C4-2B (cell line): ENCODE results near the gene RAB31.

Source experiments
- H3K27ac ChIP-seq: fragments of 450-650 bp; 2 replicates; pipeline ENCODE4 v1.5.1; 2017
- CTCF ChIP-seq: fragments of 450-650 bp; conservative IDR thresholded peaks from 2 replicates; pipeline ENCODE4 v1.5.1; 2017; ENCODE audit warnings: mild to moderate bottlenecking
- ZFX ChIP-seq: fragments of 450-650 bp; IDR thresholded peaks from 2 replicates; pipeline ENCODE4 v1.6.1; 2017

Gene RAB31

DNA sequence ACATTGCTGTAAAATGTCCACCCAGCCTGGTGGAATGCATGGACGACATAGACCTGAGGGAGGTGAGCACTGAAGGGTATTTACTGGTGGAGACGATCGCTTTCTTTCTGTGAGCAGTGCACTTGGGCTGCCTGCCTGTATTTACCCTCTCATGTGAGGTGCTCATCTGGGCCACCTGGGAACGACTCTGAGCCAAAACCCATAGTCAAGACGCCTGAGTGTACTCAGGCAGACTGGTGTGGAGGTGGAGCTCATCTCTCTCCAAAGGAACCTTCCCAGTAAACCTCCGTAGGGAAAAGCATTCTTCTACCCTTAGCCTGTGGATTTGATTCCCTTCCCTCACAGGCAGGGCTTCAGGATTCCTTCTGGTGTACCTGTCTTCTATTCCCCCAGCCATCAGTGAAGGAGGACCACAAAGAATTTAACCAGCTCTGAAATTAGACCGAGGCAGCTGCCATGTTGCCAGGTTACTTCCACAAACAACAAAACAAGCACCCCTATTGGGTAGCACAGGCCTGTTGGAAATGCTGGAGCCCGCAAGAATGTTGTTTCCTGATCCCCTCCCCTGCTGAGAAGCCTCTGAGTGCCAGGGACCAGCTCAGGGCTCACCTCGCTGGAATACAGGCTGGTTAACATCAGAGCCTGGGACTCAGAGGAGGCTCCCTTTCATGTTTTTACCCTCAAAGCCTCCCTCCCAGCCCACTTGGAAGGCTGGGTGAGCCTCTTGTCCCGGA, 130.2 kb downstream of the RAB31 start:
- no peak overlapping the region for H3K27ac ChIP-seq

GRCh38 chr18:9839211-9839610, 131.1 kb downstream of the RAB31 start:
- TF ChIP-seq ZFX = no peak
- no peak for TF ChIP-seq CTCF
- H3K27ac ChIP-seq = no peak overlapping the region

More for the DNA sequence above, 130.2 kb downstream of the RAB31 start:
- TF ChIP-seq CTCF (no peak), ZFX (no peak)

DNA sequence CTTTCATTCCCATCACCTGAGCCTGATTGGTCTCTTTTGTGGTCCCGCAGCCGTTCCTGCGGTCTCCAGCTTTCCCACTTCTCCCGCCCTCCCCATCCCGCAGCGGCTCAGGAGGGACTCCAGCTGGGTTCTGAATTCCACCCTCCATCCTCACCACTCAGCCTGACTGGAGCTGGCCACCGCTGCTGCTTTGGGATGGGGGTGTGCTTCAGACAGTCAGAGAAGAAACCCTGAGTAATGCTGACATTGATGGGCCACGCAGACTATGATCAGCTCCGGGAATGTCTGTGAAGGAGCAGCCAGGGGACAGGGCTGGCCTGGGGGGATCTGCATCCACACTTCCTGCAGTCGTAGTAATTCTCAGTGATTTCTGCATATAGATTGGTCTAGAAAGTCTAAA, 131.8 kb downstream of the RAB31 start:
- no peak for TF ChIP-seq CTCF
- TF ChIP-seq ZFX = no peak
- H3K27ac ChIP-seq = no peak overlapping the region

GRCh38 chr18:9841752-9842151, 133.7 kb downstream of the RAB31 start:
- H3K27ac ChIP-seq = no peak overlapping the region

DNA sequence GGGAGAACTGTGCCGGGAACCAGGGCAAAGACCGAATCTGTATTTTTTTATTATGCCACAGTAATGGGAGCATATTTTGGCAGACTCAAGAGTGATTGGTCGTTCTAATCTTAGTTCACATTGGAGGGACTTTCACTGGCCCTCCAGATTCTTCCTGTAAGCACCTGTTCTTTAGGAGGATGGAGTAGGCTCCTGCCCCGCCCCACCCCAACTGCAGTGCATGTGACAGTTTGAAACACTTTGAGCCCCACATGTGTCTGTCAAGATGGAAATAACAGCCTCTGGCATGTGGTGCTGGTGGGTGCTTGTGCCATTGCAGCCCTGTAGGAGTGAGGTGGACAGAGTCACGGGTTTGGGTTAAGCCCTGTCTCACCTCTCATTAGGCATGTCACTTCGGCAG, 134.3 kb downstream of the RAB31 start:
- H3K27ac ChIP-seq = no peak overlapping the region
- TF ChIP-seq ZFX = no peak
- TF ChIP-seq CTCF = no peak

More at GRCh38 chr18:9841752-9842151, 133.7 kb downstream of the RAB31 start:
- TF ChIP-seq ZFX = no peak
- no peak for TF ChIP-seq CTCF

GRCh38 chr18:9845256-9845655, 137.2 kb downstream of the RAB31 start:
- no peak overlapping the region for H3K27ac ChIP-seq
- TF ChIP-seq CTCF (no peak), ZFX (no peak)

DNA sequence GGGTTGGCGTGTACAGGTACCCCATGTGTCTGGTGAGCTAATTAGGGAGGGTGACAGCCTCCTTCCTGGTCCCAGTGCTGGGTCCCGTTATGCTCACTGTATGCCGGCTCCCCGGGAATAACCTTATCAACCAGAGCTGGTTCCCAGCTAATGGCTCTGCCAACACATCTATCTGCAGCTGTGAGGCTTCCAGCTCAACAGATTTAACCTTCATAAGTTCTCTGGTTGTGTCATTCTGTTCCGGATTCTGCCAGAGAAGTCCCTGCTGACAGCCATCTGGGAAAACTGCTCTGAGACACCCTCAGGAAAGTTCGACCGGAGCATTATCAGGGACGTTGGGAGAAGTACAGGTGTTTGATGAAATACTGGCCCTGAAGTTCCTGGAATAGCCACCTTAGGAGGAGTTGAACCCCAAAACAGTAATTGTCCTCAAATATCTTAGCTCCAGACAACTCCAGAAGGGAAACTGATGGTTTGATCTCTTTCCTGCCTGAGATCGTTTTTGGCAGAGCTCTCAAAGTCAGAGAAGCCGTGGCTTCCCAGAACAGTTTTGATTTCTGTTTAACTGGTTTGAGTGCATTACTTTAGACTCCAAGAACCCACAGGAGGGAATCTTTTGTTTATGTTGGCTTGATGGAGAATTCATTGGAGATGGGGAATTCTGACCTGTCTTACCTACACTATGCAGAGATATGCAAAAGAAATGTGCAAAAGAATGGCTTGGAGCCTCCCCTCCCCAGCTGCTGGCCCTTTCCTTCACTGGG, 138.2 kb downstream of the RAB31 start:
- TF ChIP-seq ZFX (no peak), CTCF (no peak)
- H3K27ac ChIP-seq = no peak overlapping the region
